Cardiac muscle cell (in vitro differentiated cells and primary cell): ENCODE measurements around the gene ZNRF3. TPM values are rescaled to one million over a fixed set of nuclear protein-coding genes. Genes with fewer than 3 reads are reported as not detected.
A peak's percentile ranks its signal among the peaks of the same experiment; 100 is the strongest.

ENCODE experiments used
- DNase-seq, 2 donors: peaks; one replicate each; pipeline versions ENCODE4 v3.0.0 to v3.0.0-alpha.2; 2010 to 2017; ENCODE audit warnings: low read depth in 1 of 2, low spot score in 1 of 2
- H3K27ac ChIP-seq: fragments of 200-600 bp; sonication (generic); 2 replicates; pipeline ENCODE4 v1.5.1; 2016
- H3K27me3 ChIP-seq: fragments of 200-600 bp; sonication (generic); 2 replicates; pipeline ENCODE4 v1.6.0; 2016; ENCODE audit warnings: control low read depth
- H3K36me3 ChIP-seq: fragments of 200-600 bp; sonication (generic); 2 replicates; pipeline ENCODE4 v1.5.1; 2016; ENCODE audit warnings: control low read depth
- H3K4me1 ChIP-seq: fragments of 200-600 bp; sonication (generic); 2 replicates; pipeline ENCODE4 v1.8.1; 2017; ENCODE audit warnings: low read depth, mild to moderate bottlenecking, mixed run types
- H3K4me3 ChIP-seq: fragments of 200-600 bp; sonication (generic); 2 replicates; pipeline ENCODE4 v1.5.1; 2016; ENCODE audit warnings: mild to moderate bottlenecking
- H3K9me3 ChIP-seq: fragments of 200-600 bp; sonication (generic); 2 replicates; pipeline ENCODE4 v1.5.1; 2017; ENCODE audit warnings: low read depth, mild to moderate bottlenecking, control low read depth
- CTCF ChIP-seq: IDR thresholded peaks from 2 replicates; pipeline ENCODE4 v1.5.1; 2012; ENCODE audit warnings: low read depth, mild to moderate bottlenecking, low read length
- polyA plus RNA-seq: library from polyadenylated mRNA; unstranded; fragments of >200 nt; fragmentation: Nextera tagmentation; extraction: Ambion mirVana; gene quantifications from 2 replicates; pipeline ENCODE4 v1.2.1, GENCODE V29; 2016
- total RNA-seq: library from RNA; depleted of rRNA; stranded (reverse); fragments of >200 nt; gene quantifications from 2 replicates; pipeline ENCODE4 v1.2.3, GENCODE V29; 2016

Gene ZNRF3
- total and polyA plus RNA-seq, 2 experiments from 2014 or later = 23.8 to 40.4 TPM

DNA sequence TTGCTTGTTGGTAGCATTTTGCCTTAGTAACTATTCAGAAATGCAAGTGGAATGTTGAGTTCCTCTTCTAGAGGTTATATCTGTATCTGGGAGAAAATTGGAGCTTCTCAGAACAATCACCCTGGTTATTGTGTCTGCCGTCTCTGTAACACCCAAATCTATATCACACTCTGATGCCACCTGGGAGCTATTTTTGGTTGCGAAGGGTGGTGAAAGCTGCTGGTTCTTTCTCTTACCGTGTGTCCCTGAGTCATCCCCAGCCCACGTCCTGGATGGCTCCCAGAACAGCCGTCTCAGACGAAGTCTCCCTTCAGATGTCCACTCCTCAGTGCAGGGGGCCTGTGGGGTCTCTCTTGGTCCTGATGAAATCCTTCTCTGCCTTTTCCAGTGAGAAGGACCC, 94.8 kb downstream of the ZNRF3 start:
- H3K27me3 ChIP-seq = no peaks in the 10 kb centered on the region
- H3K4me1 ChIP-seq = peaks cover 53% of the 10 kb centered on the region
- no peak overlapping the region for H3K4me3 ChIP-seq
- no peak for TF ChIP-seq CTCF
- no peaks in the 10 kb centered on the region for H3K36me3 ChIP-seq
- peak; percentile 19 to 38 for DNase-seq
- H3K27ac ChIP-seq = peak overlapping the region; percentile 87
- no peaks in the 10 kb centered on the region for H3K9me3 ChIP-seq

DNA sequence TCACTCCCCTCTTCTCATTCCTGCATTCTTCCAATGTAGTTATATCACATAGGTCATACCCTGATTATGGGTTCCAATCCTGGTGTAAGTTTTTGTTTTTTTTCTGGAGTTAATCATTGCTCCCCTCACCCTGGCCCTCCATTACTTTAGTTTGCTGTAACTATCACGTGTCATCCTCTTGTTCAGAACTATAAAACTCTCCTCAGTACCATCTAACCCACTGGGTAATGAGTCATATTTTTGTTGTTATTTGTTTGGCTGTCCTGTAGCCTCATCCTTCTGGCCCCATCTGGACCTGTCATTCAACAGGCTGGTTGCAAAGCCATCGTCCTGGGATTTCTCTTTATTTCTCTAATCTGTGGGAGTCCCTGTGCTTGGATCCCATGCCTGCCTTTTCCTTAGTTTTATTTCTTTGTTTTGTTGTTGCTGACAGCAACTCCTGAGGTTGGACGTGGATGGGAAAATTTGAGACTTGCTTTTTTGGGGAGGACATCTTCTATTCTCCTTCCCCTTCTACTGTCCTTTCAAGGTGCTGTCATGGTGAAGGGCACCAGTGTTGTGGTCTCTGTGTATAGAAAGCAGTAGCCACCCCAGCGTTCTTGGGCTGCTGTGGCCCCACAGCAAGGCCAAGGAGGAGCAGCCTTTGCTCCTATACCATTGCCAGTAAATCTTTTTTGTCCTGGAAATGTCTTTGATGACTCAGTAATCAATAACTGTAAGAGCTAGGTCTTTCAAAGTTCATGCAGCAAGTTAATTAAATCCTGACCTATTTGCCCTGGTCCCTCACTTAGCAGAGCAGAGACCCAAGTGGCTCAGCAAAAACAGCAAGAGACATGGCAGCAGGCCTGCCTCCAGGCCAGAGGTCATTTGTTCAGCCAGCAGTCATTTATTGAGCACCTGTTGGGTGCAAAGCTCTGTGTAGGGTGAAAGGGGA, 95.8 kb downstream of the ZNRF3 start:
- H3K4me1 ChIP-seq = peaks cover 63% of the 10 kb centered on the region
- peak overlapping the region; percentile 87 for H3K27ac ChIP-seq
- H3K36me3 ChIP-seq = no peaks in the 10 kb centered on the region

GRCh38 chr22:28980326-28980725, 97.0 kb downstream of the ZNRF3 start:
- Histone ChIP-seq H3K27ac (no peak overlapping the region), H3K4me1 (peaks cover 72% of the 10 kb centered on the region), H3K9me3 (no peaks in the 10 kb centered on the region), H3K4me3 (no peak overlapping the region), H3K27me3 (no peaks in the 10 kb centered on the region), H3K36me3 (no peaks in the 10 kb centered on the region)
- no peak for TF ChIP-seq CTCF
- DNase-seq = peak in 1 of 2 donors; percentile 36

More for the DNA sequence above, 95.8 kb downstream of the ZNRF3 start:
- no peak overlapping the region for H3K4me3 ChIP-seq
- no peak for DNase-seq
- H3K9me3 ChIP-seq = no peaks in the 10 kb centered on the region
- H3K27me3 ChIP-seq = no peaks in the 10 kb centered on the region
- TF ChIP-seq CTCF = no peak

DNA sequence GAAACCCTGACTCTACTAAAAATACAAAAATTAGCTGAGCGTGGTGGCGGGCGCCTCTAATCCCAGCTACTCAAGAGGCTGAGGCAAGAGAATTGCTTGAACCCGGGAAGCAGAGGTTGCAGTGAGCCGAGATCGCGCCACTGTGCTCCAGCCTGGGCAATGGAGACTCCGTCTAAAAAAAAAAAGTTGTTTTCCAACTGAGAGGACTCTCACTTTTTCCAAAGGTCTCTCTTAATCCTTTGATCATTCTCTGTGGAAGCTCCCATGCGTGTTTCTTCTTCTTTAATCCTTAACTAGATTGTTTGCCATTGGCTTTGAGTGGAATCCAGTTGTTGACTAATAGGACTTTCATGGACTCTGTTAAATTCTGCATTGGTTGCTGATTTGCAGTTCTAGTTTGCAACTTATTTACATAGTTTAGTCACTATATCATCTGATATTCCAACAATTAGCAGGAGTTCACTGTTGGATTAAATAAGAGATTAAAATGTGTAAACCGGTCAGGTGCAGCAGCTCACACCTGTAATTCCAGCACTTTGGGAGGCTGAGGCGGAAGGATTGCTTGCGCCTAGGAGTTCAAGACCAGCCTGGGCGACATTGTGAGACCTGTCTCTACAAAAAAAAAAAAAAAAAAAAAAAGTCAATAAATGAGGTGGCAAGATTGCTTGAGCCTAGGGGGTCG, 98.6 kb downstream of the ZNRF3 start:
- Histone ChIP-seq H3K36me3 (no peaks in the 10 kb centered on the region), H3K27ac (peak overlapping the region; percentile 81), H3K9me3 (no peaks in the 10 kb centered on the region), H3K4me3 (no peak overlapping the region), H3K4me1 (peaks cover 74% of the 10 kb centered on the region), H3K27me3 (no peaks in the 10 kb centered on the region)
- no peak for DNase-seq
- no peak for TF ChIP-seq CTCF

- H3K36me3 ChIP-seq = peaks cover 7% of the 10 kb centered on the region
- no peaks in the 10 kb centered on the region for H3K9me3 ChIP-seq
- H3K4me1 ChIP-seq = peaks cover 61% of the 10 kb centered on the region
- no peak for TF ChIP-seq CTCF
- no peaks in the 10 kb centered on the region for H3K27me3 ChIP-seq
- DNase-seq = no peak
- H3K4me3 ChIP-seq = no peak overlapping the region
- peak overlapping the region; percentile 81 for H3K27ac ChIP-seq
These were observed 99.8 kb downstream of the ZNRF3 start for GRCh38 chr22:28983190-28983589.
